ENCODE results near the gene DRG1.
"Not testable (repeated sequence)": the region's sequence is repeated elsewhere in the genome, so short reads cannot be mapped to it uniquely, and the experiment has no call there.

Gene DRG1

GRCh38 chr22:31398231-31398630 is 1.2 kb upstream of the DRG1 start:
- Mint-ChIP-seq H3K27ac (no peak overlapping the region), H3K4me1 (ENCODE audit: low read depth in 2 of 2) (peaks cover 8 to 18% of the 10 kb centered on the region in 2 donors), H3K36me3 (ENCODE audit: insufficient read depth) (peaks cover 39% of the 10 kb centered on the region), H3K4me3 (no peak overlapping the region), H3K27me3 (no peaks in the 10 kb centered on the region), H3K9me3 (no peaks in the 10 kb centered on the region)
- ATAC-seq (replicated peaks) (no peak), DNase-seq (no peak)

DNA sequence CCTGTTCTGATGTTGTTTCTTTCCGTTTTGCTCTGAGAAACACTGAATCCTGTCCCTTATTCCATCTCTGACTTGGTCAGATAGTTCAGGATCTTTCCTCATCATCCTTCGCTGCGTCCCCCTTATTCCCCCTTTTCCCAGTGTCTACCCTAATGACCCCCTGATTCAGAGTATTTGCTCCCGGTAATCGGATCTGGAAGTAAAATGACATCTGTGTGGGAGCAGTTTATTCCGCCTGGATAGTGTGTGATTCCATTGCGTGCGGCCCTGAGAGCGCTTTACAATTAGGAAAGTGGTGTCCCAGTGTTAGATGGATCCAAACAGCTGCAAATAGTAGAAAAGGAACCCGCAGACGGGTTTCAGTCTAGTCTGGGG is 606 bp downstream of the DRG1 start:
- no peaks in the 10 kb centered on the region for H3K27me3 Mint-ChIP-seq
- peaks cover 57% of the 10 kb centered on the region for H3K36me3 Mint-ChIP-seq (ENCODE audit: insufficient read depth)
- ATAC-seq (replicated peaks) (no peak), DNase-seq (no peak)
- peak overlapping the region; percentile 94 to 97 for H3K27ac Mint-ChIP-seq
- H3K9me3 Mint-ChIP-seq, result no peaks in the 10 kb centered on the region
- H3K4me3 Mint-ChIP-seq, result peak overlapping the region; percentile 84 to 97
- H3K4me1 Mint-ChIP-seq (ENCODE audit: low read depth in 2 of 2), result peaks cover 8 to 18% of the 10 kb centered on the region in 2 donors

GRCh38 chr22:31402350-31402749 is 2.9 kb downstream of the DRG1 start:
- DNase-seq; ATAC-seq (replicated peaks); H3K27me3 Mint-ChIP-seq; H3K4me3 Mint-ChIP-seq; H3K9me3 Mint-ChIP-seq: not testable (repeated sequence)
- Mint-ChIP-seq H3K36me3 (ENCODE audit: insufficient read depth) (peaks cover 77% of the 10 kb centered on the region), H3K4me1 (ENCODE audit: low read depth in 2 of 2) (peaks cover 8 to 27% of the 10 kb centered on the region in 2 donors), H3K27ac (peak overlapping the region in 1 of 2 donors; percentile 54)

GRCh38 chr22:31425331-31426050 is 26.1 kb downstream of the DRG1 start:
- no peak for DNase-seq
- ATAC-seq (replicated peaks), result no peak
- H3K27ac Mint-ChIP-seq, result peak overlapping the region in 1 of 2 donors; percentile 60
- no peaks in the 10 kb centered on the region for H3K9me3 Mint-ChIP-seq
- peaks cover 100% of the 10 kb centered on the region for H3K36me3 Mint-ChIP-seq (ENCODE audit: insufficient read depth)
- H3K4me3 Mint-ChIP-seq, result no peak overlapping the region
- H3K27me3 Mint-ChIP-seq, result no peaks in the 10 kb centered on the region
- no peaks in the 10 kb centered on the region for H3K4me1 Mint-ChIP-seq (ENCODE audit: low read depth in 2 of 2)

GRCh38 chr22:31431950-31432349 is 32.5 kb downstream of the DRG1 start:
- H3K4me1 Mint-ChIP-seq (ENCODE audit: low read depth in 2 of 2), result peaks cover 0 to under 1% of the 10 kb centered on the region in 2 donors
- H3K27ac Mint-ChIP-seq, result peak overlapping the region in 1 of 2 donors; percentile 68
- H3K4me3 Mint-ChIP-seq, result no peak overlapping the region
- DNase-seq (no peak), ATAC-seq (replicated peaks) (no peak)
- peaks cover 91% of the 10 kb centered on the region for H3K36me3 Mint-ChIP-seq (ENCODE audit: insufficient read depth)
- no peaks in the 10 kb centered on the region for H3K9me3 Mint-ChIP-seq
- H3K27me3 Mint-ChIP-seq, result no peaks in the 10 kb centered on the region

DNA sequence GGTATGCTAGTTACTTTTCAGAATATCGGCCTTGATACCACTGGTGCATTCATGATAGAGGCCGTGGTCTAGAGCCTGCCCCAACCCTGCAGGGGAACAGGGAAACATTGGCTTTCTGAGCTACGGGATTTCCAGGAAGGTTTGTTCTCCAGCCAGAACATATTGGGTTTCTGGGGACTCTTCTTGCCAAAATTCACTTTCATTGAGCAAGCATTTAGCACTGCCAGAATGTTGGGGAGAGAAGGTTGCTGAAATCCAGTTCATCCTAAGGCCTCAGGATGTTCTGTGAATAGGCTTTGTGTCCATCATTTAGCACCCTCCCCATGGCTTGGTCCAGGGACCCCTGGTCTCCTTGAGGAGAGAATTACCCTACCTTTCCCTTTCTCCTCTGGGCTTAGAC is 36.7 kb downstream of the DRG1 start:
- H3K27ac Mint-ChIP-seq, result no peak overlapping the region
- DNase-seq, result no peak
- H3K36me3 Mint-ChIP-seq (ENCODE audit: insufficient read depth), result peaks cover 75% of the 10 kb centered on the region
- H3K4me3 Mint-ChIP-seq, result no peak overlapping the region
- no peaks in the 10 kb centered on the region for H3K27me3 Mint-ChIP-seq
- H3K4me1 Mint-ChIP-seq (ENCODE audit: low read depth in 2 of 2), result peaks cover 0 to 3% of the 10 kb centered on the region in 2 donors
- H3K9me3 Mint-ChIP-seq, result no peaks in the 10 kb centered on the region
- no peak for ATAC-seq (replicated peaks)

DNA sequence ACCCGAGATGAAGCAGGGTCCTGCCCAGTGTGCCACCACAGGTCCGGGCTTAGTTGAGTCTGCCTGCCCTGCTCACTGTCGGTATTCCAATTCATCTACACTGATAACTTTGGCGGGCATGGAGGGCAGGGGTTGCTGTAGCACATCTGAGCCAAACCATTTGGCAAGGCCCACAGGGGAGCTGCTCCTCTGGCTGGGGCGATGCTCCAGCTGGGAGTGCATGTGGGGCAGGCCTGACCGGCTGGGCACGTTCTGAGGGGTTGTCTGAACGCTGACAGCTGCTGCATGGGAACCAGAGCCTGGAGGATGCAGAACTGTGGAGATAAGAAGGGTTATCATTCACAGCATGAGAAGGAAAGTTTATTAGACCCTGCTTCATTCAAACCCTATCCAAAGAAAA is 40.4 kb downstream of the DRG1 start:
- Mint-ChIP-seq H3K27me3 (no peaks in the 10 kb centered on the region), H3K27ac (peak overlapping the region in 1 of 2 donors; percentile 35), H3K36me3 (ENCODE audit: insufficient read depth) (peaks cover 59% of the 10 kb centered on the region), H3K9me3 (no peaks in the 10 kb centered on the region), H3K4me3 (no peak overlapping the region), H3K4me1 (ENCODE audit: low read depth in 2 of 2) (peaks cover 0 to 3% of the 10 kb centered on the region in 2 donors)
- ATAC-seq (replicated peaks) (no peak), DNase-seq (no peak)

- Mint-ChIP-seq H3K4me1 (ENCODE audit: low read depth in 2 of 2) (peaks cover 0 to 3% of the 10 kb centered on the region in 2 donors), H3K36me3 (ENCODE audit: insufficient read depth) (peaks cover 50% of the 10 kb centered on the region), H3K27ac (peak overlapping the region in 1 of 2 donors; percentile 59), H3K27me3 (no peaks in the 10 kb centered on the region), H3K9me3 (no peaks in the 10 kb centered on the region), H3K4me3 (no peak overlapping the region)
- ATAC-seq (replicated peaks) (no peak), DNase-seq (no peak)
Observed at GRCh38 chr22:31440681-31441080, 41.3 kb downstream of the DRG1 start.

- Mint-ChIP-seq H3K27ac (peak overlapping the region; percentile 19 to 32), H3K9me3 (no peaks in the 10 kb centered on the region), H3K27me3 (no peaks in the 10 kb centered on the region), H3K36me3 (ENCODE audit: insufficient read depth) (peaks cover 47% of the 10 kb centered on the region), H3K4me3 (no peak overlapping the region), H3K4me1 (ENCODE audit: low read depth in 2 of 2) (peaks cover 0 to 3% of the 10 kb centered on the region in 2 donors)
- ATAC-seq (replicated peaks) (no peak), DNase-seq (no peak)
Observed at GRCh38 chr22:31441652-31442051, 42.2 kb downstream of the DRG1 start.

- H3K27me3 Mint-ChIP-seq, result no peaks in the 10 kb centered on the region
- peaks cover 43% of the 10 kb centered on the region for H3K36me3 Mint-ChIP-seq (ENCODE audit: insufficient read depth)
- H3K9me3 Mint-ChIP-seq, result no peaks in the 10 kb centered on the region
- no peaks in the 10 kb centered on the region for H3K4me1 Mint-ChIP-seq (ENCODE audit: low read depth in 2 of 2)
- H3K27ac Mint-ChIP-seq, result peak overlapping the region in 1 of 2 donors; percentile 0
- ATAC-seq (replicated peaks) (no peak), DNase-seq (no peak)
- H3K4me3 Mint-ChIP-seq, result no peak overlapping the region
Observed at GRCh38 chr22:31442768-31443489, 43.5 kb downstream of the DRG1 start.

- no peaks in the 10 kb centered on the region for H3K9me3 Mint-ChIP-seq
- H3K4me1 Mint-ChIP-seq (ENCODE audit: low read depth in 2 of 2), result no peaks in the 10 kb centered on the region
- ATAC-seq (replicated peaks) (no peak), DNase-seq (no peak)
- H3K36me3 Mint-ChIP-seq (ENCODE audit: insufficient read depth), result peaks cover 41% of the 10 kb centered on the region
- H3K4me3 Mint-ChIP-seq, result no peak overlapping the region
- H3K27me3 Mint-ChIP-seq, result no peaks in the 10 kb centered on the region
- H3K27ac Mint-ChIP-seq, result peak overlapping the region in 1 of 2 donors; percentile 0
Observed at GRCh38 chr22:31443516-31443915, 44.1 kb downstream of the DRG1 start.

GRCh38 chr22:31445642-31446041 is 46.2 kb downstream of the DRG1 start:
- ATAC-seq (replicated peaks), result no peak
- H3K4me3 Mint-ChIP-seq, result no peak overlapping the region
- H3K27ac Mint-ChIP-seq, result no peak overlapping the region
- H3K4me1 Mint-ChIP-seq (ENCODE audit: low read depth in 2 of 2), result no peaks in the 10 kb centered on the region
- H3K27me3 Mint-ChIP-seq, result no peaks in the 10 kb centered on the region
- DNase-seq, result no peak
- H3K36me3 Mint-ChIP-seq (ENCODE audit: insufficient read depth), result peaks cover 30% of the 10 kb centered on the region
- no peaks in the 10 kb centered on the region for H3K9me3 Mint-ChIP-seq

- Mint-ChIP-seq H3K4me3 (no peak overlapping the region), H3K4me1 (ENCODE audit: low read depth in 2 of 2) (no peaks in the 10 kb centered on the region), H3K27me3 (no peaks in the 10 kb centered on the region), H3K9me3 (no peaks in the 10 kb centered on the region), H3K27ac (peak overlapping the region in 1 of 2 donors; percentile 62), H3K36me3 (ENCODE audit: insufficient read depth) (peaks cover 25% of the 10 kb centered on the region)
- DNase-seq (no peak), ATAC-seq (replicated peaks) (no peak)
Observed at GRCh38 chr22:31446208-31446607, 46.8 kb downstream of the DRG1 start.

DNA sequence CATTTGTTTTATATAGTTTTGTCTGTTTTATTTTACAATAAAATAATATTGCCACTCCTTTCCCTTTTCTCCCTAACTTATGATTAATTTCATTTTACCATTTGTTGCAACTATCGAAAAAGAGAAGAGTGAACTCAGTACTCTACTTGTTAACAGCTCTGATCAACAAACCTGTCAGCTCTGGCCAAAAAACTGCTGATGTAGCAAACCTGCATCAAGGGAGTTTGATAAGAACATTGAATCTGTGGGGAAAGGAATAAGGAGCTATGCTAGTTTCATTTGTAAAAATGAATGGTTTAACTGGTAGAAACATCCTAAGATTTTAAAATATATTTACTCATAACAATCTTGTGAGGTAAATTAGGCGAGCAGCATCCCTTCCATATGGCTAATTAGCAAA is 47.4 kb downstream of the DRG1 start:
- Mint-ChIP-seq H3K36me3 (ENCODE audit: insufficient read depth) (peaks cover 22% of the 10 kb centered on the region), H3K27ac (peak overlapping the region in 1 of 2 donors; percentile 62), H3K27me3 (no peaks in the 10 kb centered on the region), H3K9me3 (no peaks in the 10 kb centered on the region), H3K4me3 (no peak overlapping the region), H3K4me1 (ENCODE audit: low read depth in 2 of 2) (no peaks in the 10 kb centered on the region)
- DNase-seq (no peak), ATAC-seq (replicated peaks) (no peak)
